Measurements from ENCODE around the gene SYTL1.

Gene SYTL1

GRCh38 chr1:27341525-27342252 lies at the start of gene SYTL1:
Gene SYTL1 (plus strand): TSS chr1:27342022. CDS start chr1:27345335, 3,313 bp downstream.
- Histone ChIP-seq H2AFZ (no peak within 1 kb of the TSS), H3K4me2 (ENCODE audit: low read length) (peak within 1 kb of the TSS; percentile 65), H3K36me3 (ENCODE audit: control insufficient read depth, insufficient read depth, low read length) (no peaks in the 10 kb centered on the region), H3K9me3 (ENCODE audit: control insufficient read depth, low read length) (no peaks in the 10 kb centered on the region), H3K4me3 (ENCODE audit: low read depth, low read length) (peak within 1 kb of the TSS; percentile 60), H3K4me1 (no peaks in the 10 kb centered on the region), H3K27ac (no peak within 1 kb of the TSS), H3K79me2 (no peaks in the 10 kb centered on the region), H3K9ac (no peak within 1 kb of the TSS), H3K27me3 (ENCODE audit: control insufficient read depth, insufficient read depth, low read length) (no peaks in the 10 kb centered on the region)
- TF ChIP-seq, protein P1, sequence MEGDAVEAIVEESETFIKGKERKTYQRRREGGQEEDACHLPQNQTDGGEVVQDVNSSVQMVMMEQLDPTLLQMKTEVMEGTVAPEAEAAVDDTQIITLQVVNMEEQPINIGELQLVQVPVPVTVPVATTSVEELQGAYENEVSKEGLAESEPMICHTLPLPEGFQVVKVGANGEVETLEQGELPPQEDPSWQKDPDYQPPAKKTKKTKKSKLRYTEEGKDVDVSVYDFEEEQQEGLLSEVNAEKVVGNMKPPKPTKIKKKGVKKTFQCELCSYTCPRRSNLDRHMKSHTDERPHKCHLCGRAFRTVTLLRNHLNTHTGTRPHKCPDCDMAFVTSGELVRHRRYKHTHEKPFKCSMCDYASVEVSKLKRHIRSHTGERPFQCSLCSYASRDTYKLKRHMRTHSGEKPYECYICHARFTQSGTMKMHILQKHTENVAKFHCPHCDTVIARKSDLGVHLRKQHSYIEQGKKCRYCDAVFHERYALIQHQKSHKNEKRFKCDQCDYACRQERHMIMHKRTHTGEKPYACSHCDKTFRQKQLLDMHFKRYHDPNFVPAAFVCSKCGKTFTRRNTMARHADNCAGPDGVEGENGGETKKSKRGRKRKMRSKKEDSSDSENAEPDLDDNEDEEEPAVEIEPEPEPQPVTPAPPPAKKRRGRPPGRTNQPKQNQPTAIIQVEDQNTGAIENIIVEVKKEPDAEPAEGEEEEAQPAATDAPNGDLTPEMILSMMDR (IDR thresholded peaks at IDR 0.05) = no peak

DNA sequence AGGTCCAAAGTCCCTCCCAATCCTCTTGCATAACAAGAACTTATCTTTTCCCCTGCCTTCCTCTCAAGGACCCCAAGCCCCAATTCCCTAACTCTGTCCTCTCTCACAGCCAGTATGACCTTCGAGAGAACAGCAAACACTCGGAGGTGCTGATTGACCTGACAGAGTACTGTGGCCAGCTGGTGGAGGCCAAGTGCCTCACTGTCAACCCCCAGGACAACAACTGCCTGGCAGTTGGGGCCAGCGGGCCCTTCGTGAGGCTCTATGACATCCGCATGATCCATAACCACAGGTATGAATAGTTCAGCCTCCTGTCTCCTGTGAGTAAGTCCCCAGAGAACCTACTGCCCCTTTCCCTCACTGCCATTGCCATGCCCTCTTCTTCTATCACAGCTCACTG lies 49.7 kb upstream of the SYTL1 start:
- TF ChIP-seq, protein P1 (IDR thresholded peaks at IDR 0.05) = no peak
- H3K9me3 ChIP-seq (ENCODE audit: control insufficient read depth, low read length) = no peaks in the 10 kb centered on the region
- no peaks in the 10 kb centered on the region for H3K79me2 ChIP-seq
- H3K4me2 ChIP-seq (ENCODE audit: low read length) = no peak overlapping the region
- no peak overlapping the region for H3K4me3 ChIP-seq (ENCODE audit: low read depth, low read length)
- no peak overlapping the region for H2AFZ ChIP-seq
- H3K9ac ChIP-seq = no peak overlapping the region
- H3K4me1 ChIP-seq = no peaks in the 10 kb centered on the region
- no peak overlapping the region for H3K27ac ChIP-seq
- H3K36me3 ChIP-seq (ENCODE audit: control insufficient read depth, insufficient read depth, low read length) = no peaks in the 10 kb centered on the region
- no peaks in the 10 kb centered on the region for H3K27me3 ChIP-seq (ENCODE audit: control insufficient read depth, insufficient read depth, low read length)

DNA sequence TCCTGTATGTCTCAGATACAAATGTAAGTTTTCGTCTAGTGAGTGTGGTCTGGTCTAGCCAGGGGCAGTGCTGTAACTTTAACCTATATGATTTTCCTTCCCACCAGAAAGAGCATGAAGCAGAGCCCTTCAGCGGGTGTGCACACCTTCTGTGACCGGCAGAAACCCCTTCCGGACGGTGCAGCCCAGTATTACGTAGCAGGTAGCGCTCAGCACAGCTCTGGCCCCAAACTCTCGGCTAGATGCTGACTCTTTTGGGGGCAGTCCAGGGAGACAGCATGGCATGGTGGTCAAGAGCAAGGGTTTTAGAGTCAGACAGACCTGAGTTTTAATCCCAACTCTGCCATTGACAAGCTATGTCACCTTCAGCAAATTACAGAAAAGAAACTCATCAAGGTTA lies 47.9 kb upstream of the SYTL1 start:
- Histone ChIP-seq H3K27me3 (ENCODE audit: control insufficient read depth, insufficient read depth, low read length) (no peaks in the 10 kb centered on the region), H3K9me3 (ENCODE audit: control insufficient read depth, low read length) (no peaks in the 10 kb centered on the region), H3K4me3 (ENCODE audit: low read depth, low read length) (no peak overlapping the region), H3K4me1 (peaks cover under 1% of the 10 kb centered on the region), H3K4me2 (ENCODE audit: low read length) (no peak overlapping the region), H3K36me3 (ENCODE audit: control insufficient read depth, insufficient read depth, low read length) (no peaks in the 10 kb centered on the region), H3K9ac (no peak overlapping the region), H3K27ac (no peak overlapping the region), H2AFZ (no peak overlapping the region), H3K79me2 (no peaks in the 10 kb centered on the region)
- TF ChIP-seq, protein P1 (IDR thresholded peaks at IDR 0.05) = no peak

GRCh38 chr1:27296773-27297291 lies 45.0 kb upstream of the SYTL1 start:
- Histone ChIP-seq H3K4me3 (ENCODE audit: low read depth, low read length) (no peak overlapping the region), H3K4me1 (peaks cover 16% of the 10 kb centered on the region), H3K4me2 (ENCODE audit: low read length) (no peak overlapping the region), H3K9ac (no peak overlapping the region), H3K27me3 (ENCODE audit: control insufficient read depth, insufficient read depth, low read length) (no peaks in the 10 kb centered on the region), H3K36me3 (ENCODE audit: control insufficient read depth, insufficient read depth, low read length) (no peaks in the 10 kb centered on the region), H3K79me2 (no peaks in the 10 kb centered on the region), H2AFZ (no peak overlapping the region), H3K27ac (no peak overlapping the region), H3K9me3 (ENCODE audit: control insufficient read depth, low read length) (no peaks in the 10 kb centered on the region)
- TF ChIP-seq, protein P1 (IDR thresholded peaks at IDR 0.05) = peak; percentile 38

DNA sequence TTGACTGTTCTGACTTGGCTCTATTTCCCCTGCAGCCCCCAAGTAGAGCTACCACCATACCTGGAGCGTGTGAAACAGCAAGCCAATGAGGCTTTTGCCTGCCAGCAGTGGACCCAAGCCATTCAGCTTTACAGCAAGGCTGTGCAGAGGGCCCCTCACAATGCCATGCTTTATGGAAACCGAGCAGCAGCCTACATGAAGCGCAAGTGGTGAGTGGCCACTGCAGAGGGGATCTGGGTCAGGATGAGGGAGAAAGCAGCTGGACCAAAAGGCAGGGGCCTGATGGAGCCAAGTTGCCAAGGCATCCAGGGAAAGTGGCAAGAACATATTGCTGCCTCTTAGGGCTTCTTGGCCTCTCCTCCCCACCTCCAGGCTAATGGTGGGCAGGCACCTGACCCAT lies 43.9 kb upstream of the SYTL1 start:
- no peaks in the 10 kb centered on the region for H3K36me3 ChIP-seq (ENCODE audit: control insufficient read depth, insufficient read depth, low read length)
- H2AFZ ChIP-seq = no peak overlapping the region
- no peaks in the 10 kb centered on the region for H3K27me3 ChIP-seq (ENCODE audit: control insufficient read depth, insufficient read depth, low read length)
- no peak overlapping the region for H3K27ac ChIP-seq
- H3K4me1 ChIP-seq = peaks cover 16% of the 10 kb centered on the region
- H3K9ac ChIP-seq = no peak overlapping the region
- no peaks in the 10 kb centered on the region for H3K9me3 ChIP-seq (ENCODE audit: control insufficient read depth, low read length)
- H3K4me3 ChIP-seq (ENCODE audit: low read depth, low read length) = no peak overlapping the region
- TF ChIP-seq, protein P1 (IDR thresholded peaks at IDR 0.05) = no peak
- H3K79me2 ChIP-seq = no peaks in the 10 kb centered on the region
- H3K4me2 ChIP-seq (ENCODE audit: low read length) = no peak overlapping the region
